K562 (cell line): ENCODE data around the gene FOXO3. TPM values are rescaled to one million over a fixed set of nuclear protein-coding genes. Genes with fewer than 3 reads are reported as not detected.

Source experiments
- CBFB ChIP-seq: sonication (generic); formaldehyde crosslinking; IDR thresholded peaks from 2 replicates; pipeline ENCODE4 v1.4.0; 2020; ENCODE audit warnings: mild to moderate bottlenecking, missing genetic modification reagents
- CBX5 ChIP-seq: IDR thresholded peaks from 2 replicates; pipeline ENCODE4 v1.6.1; 2014; ENCODE audit warnings: low read depth, borderline replicate concordance
- CBX8 ChIP-seq: fragments of 200-600 bp; sonication (generic); IDR thresholded peaks from 2 replicates; pipeline ENCODE4 v1.6.1; 2012; ENCODE audit warnings: borderline replicate concordance, mixed run types, low read depth, mild to moderate bottlenecking, moderate library complexity, mixed read lengths, low read length, control low read depth, inconsistent platforms; ENCODE audit not compliant: poor library complexity, severe bottlenecking; ENCODE audit errors: extremely low read depth
- CEBPB ChIP-seq: fragments of 450-650 bp; IDR thresholded peaks from 2 replicates; pipeline ENCODE4 v1.6.1; 2016; ENCODE audit warnings: missing genetic modification characterization, missing compliant biosample characterization
- CEBPG ChIP-seq, 3 experiments: fragments of 200-800 bp in 1 of 3; sonication (Bioruptor generic) in 1 of 3; sonication (generic) in 1 of 3; formaldehyde crosslinking in 1 of 3; IDR thresholded peaks in 2 of 3; conservative IDR thresholded peaks in 1 of 3; 2 replicates each; pipeline versions ENCODE4 v1.6.1 to v1.8.0; 2016 to 2022; ENCODE audit warnings: missing compliant biosample characterization in 2 of 3, missing genetic modification characterization in 2 of 3, mild to moderate bottlenecking in 1 of 3, missing genetic modification reagents in 1 of 3
- CREBBP ChIP-seq: IDR thresholded peaks from one replicate; pipeline ENCODE4 v1.6.1; 2012; ENCODE audit warnings: low read depth, mild to moderate bottlenecking, control low read depth, inconsistent platforms, low read length
- KDM2B ChIP-seq: fragments of 250-450 bp; sonication (Bioruptor Pico); IDR thresholded peaks from 2 replicates; pipeline ENCODE4 v1.8.0; 2021; ENCODE audit warnings: mild to moderate bottlenecking, moderate library complexity
- MAX ChIP-seq: sonication (generic); formaldehyde crosslinking; IDR thresholded peaks from 2 replicates; pipeline ENCODE4 v1.9.0; 2022; ENCODE audit warnings: mild to moderate bottlenecking, missing genetic modification reagents
- MYC ChIP-seq, 2 experiments: fragments of 250-450 bp in 1 of 2; sonication (Bioruptor Pico) in 1 of 2; IDR thresholded peaks; 2 replicates each; pipeline versions ENCODE4 v1.5.1 to v1.6.1; 2012 to 2021; ENCODE audit warnings: low read depth in 2 of 2, borderline replicate concordance in 1 of 2, improper control_type of control experiment in 1 of 2, low read length in 1 of 2, mild to moderate bottlenecking in 1 of 2, moderate library complexity in 1 of 2
- NR0B1 ChIP-seq: fragments of 450-650 bp; IDR thresholded peaks from one replicate; pipeline ENCODE4 v1.6.1; 2018; ENCODE audit warnings: mild to moderate bottlenecking, moderate library complexity; ENCODE audit not compliant: partially characterized antibody
- NRF1 ChIP-seq, 2 experiments: fragments of 450-650 bp; IDR thresholded peaks in 1 of 2; conservative IDR thresholded peaks in 1 of 2; 2 replicates each; pipeline ENCODE4 v1.6.1; 2014; ENCODE audit warnings: mild to moderate bottlenecking in 2 of 2
- RBM15 ChIP-seq: fragments of 200-400 bp; formaldehyde crosslinking; IDR thresholded peaks from 2 replicates; pipeline ENCODE4 v1.6.1; 2018; ENCODE audit warnings: mild to moderate bottlenecking, low read length, moderate library complexity; ENCODE audit not compliant: insufficient read depth
- RNF2 ChIP-seq: sonication (generic); IDR thresholded peaks from 2 replicates; pipeline ENCODE4 v1.6.1; 2016
- THRAP3 ChIP-seq: fragments of 450-650 bp; IDR thresholded peaks from 2 replicates; pipeline ENCODE4 v1.6.1; 2016; ENCODE audit warnings: mild to moderate bottlenecking, inconsistent platforms, borderline replicate concordance
- U2AF1 ChIP-seq: fragments of 200-400 bp; formaldehyde crosslinking; optimal IDR thresholded peaks from 2 replicates; pipeline ENCODE3; 2017; ENCODE audit warnings: mild to moderate bottlenecking, low read depth, low read length, moderate library complexity
- ZC3H11A ChIP-seq: IDR thresholded peaks from 2 replicates; pipeline ENCODE4 v1.6.1; 2012; ENCODE audit warnings: low read depth, low read length, improper control_type of control experiment
- ZC3H4 ChIP-seq: sonication (generic); formaldehyde crosslinking; IDR thresholded peaks from 2 replicates; pipeline ENCODE4 v1.9.0; 2021; ENCODE audit warnings: missing genetic modification reagents, borderline replicate concordance
- polyA plus RNA-seq, 8 experiments: library from polyadenylated mRNA; depleted of rRNA in 4 of 8; stranded (reverse) in 5 of 8; unstranded in 3 of 8; fragments of >200 nt; fragmentation: Nextera tagmentation in 2 of 8; fragmentation: Illumina TruSeq in 1 of 8; extraction: Ambion mirVana in 2 of 8; extraction: Trizol in 1 of 8; gene quantifications; 2 replicates each; pipeline versions ENCODE4 v1.2.1 to v1.2.3, GENCODE V29; 2011 to 2014; ENCODE audit warnings: inconsistent platforms in 1 of 8, missing spikeins in 1 of 8
- total RNA-seq, 7 experiments: library from RNA; depleted of rRNA in 6 of 7; stranded (reverse); fragments of >200 nt in 6 of 7; fragmentation: Illumina TruSeq in 2 of 7; extraction: Trizol in 2 of 7; gene quantifications; 2 replicates each; pipeline versions ENCODE4 v1.2.1 to v1.2.3, GENCODE V29; 2011 to 2021; ENCODE audit warnings: low replicate concordance in 1 of 7
- TF ChIP-seq, protein P1 (sequence below): fragments of 250-450 bp; sonication (Bioruptor Pico); IDR thresholded peaks from 2 replicates; pipeline ENCODE4 v1.5.0; 2021; ENCODE audit warnings: mild to moderate bottlenecking, borderline replicate concordance
- TF ChIP-seq, protein P2 (sequence below): sonication (generic); formaldehyde crosslinking; IDR thresholded peaks from 2 replicates; pipeline ENCODE4 v1.8.1; 2023; ENCODE audit warnings: mild to moderate bottlenecking, missing genetic modification reagents

FOXO3 gene
- total and polyA plus RNA-seq, 9 of the 15 experiments (the other 6 are each of a cell fraction or from before 2014, with no cell fraction given), result 3.0 to 14.6 (median 6.0) TPM

- TF ChIP-seq, protein P1, sequence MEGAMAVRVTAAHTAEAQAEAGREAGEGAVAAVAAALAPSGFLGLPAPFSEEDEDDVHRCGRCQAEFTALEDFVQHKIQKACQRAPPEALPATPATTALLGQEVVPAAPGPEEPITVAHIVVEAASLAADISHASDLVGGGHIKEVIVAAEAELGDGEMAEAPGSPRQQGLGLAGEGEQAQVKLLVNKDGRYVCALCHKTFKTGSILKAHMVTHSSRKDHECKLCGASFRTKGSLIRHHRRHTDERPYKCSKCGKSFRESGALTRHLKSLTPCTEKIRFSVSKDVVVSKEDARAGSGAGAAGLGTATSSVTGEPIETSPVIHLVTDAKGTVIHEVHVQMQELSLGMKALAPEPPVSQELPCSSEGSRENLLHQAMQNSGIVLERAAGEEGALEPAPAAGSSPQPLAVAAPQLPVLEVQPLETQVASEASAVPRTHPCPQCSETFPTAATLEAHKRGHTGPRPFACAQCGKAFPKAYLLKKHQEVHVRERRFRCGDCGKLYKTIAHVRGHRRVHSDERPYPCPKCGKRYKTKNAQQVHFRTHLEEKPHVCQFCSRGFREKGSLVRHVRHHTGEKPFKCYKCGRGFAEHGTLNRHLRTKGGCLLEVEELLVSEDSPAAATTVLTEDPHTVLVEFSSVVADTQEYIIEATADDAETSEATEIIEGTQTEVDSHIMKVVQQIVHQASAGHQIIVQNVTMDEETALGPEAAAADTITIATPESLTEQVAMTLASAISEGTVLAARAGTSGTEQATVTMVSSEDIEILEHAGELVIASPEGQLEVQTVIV (CRISPR knock-in tag), result no peak
- TF ChIP-seq ZC3H4 (CRISPR knock-in tag) (no peak; the same call in 1 of the 2 replicates), CEBPB (tag) (peak; percentile 69), RBM15 (no peak), ZC3H11A (no peak), KDM2B (peak; percentile 60), RNF2 (peak; percentile 88), NR0B1 (no peak), THRAP3 (no peak), CREBBP (no peak), U2AF1 (no peak), CBX5 (no peak), NRF1 (conservative IDR thresholded peaks at IDR 0.05 in 1 of 2, IDR thresholded peaks at IDR 0.05 in 1 of 2) (peak; percentile 78 to 83; a peak in 3 of 4 replicates), CBFB (CRISPR knock-in tag) (peak; percentile 95), CBX8 (no peak), CEBPG (CRISPR knock-in tag; IDR thresholded peaks at IDR 0.05) (0 out of 2 replicates have a peak, but pooled peaks have one; percentile 28), CEBPG (tag; conservative IDR thresholded peaks at IDR 0.05 in 1 of 2, IDR thresholded peaks at IDR 0.05 in 1 of 2) (no peak), MYC (IDR thresholded peaks at IDR 0.05; ENCODE audit: low read depth, low read length) (peak; percentile 54; the same call in 1 of the 2 replicates), MYC (CRISPR knock-in tag; IDR thresholded peaks at IDR 0.05; ENCODE audit: borderline replicate concordance, low read depth) (no peak), MAX (CRISPR knock-in tag) (peak; percentile 34; the same call in 1 of the 2 replicates)
- TF ChIP-seq, protein P2, sequence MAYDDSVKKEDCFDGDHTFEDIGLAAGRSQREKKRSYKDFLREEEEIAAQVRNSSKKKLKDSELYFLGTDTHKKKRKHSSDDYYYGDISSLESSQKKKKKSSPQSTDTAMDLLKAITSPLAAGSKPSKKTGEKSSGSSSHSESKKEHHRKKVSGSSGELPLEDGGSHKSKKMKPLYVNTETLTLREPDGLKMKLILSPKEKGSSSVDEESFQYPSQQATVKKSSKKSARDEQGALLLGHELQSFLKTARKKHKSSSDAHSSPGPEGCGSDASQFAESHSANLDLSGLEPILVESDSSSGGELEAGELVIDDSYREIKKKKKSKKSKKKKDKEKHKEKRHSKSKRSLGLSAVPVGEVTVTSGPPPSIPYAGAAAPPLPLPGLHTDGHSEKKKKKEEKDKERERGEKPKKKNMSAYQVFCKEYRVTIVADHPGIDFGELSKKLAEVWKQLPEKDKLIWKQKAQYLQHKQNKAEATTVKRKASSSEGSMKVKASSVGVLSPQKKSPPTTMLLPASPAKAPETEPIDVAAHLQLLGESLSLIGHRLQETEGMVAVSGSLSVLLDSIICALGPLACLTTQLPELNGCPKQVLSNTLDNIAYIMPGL (CRISPR knock-in tag), result no peak
Observed at GRCh38 chr6:108559097-108559883, 1.4 kb upstream of the FOXO3 start (continued).
